HEK293 (cell line): Measurements from ENCODE around the gene RPL10.
A peak's percentile ranks its signal among the peaks of the same experiment; 100 is the strongest.

Experiments used
- CTCF ChIA-PET: fragments of 350-600 bp; formaldehyde crosslinking; extraction: SDS; loops from one replicate; lab custom pipeline; 2021; ENCODE audit warnings: antibody characterized with exemption; lab: Yijun Ruan, JAX
- POLR2A ChIA-PET: fragments of 300-600 bp; formaldehyde crosslinking; extraction: SDS; loops from one replicate; lab custom pipeline; 2020; ENCODE audit warnings: antibody characterized with exemption, inconsistent platforms; lab: Yijun Ruan, JAX
- H3K27ac ChIP-seq: fragments of 200-500 bp; sonication (Bioruptor generic); 2 replicates; pipeline ENCODE4 v1.5.1; 2014; ENCODE audit warnings: low read depth, low read length, control low read depth, inconsistent platforms; ENCODE audit errors: extremely low read depth
- H3K36me3 ChIP-seq, 2 experiments: fragments of 200-500 bp in 1 of 2; sonication (Bioruptor generic) in 1 of 2; 1 replicate in 1 of 2; 2 replicates in 1 of 2; pipeline ENCODE4 v1.5.1; 2014 to 2017; ENCODE audit warnings: inconsistent platforms in 2 of 2, low read length in 2 of 2; ENCODE audit not compliant: control insufficient read depth in 2 of 2, insufficient read depth in 1 of 2
- H3K4me1 ChIP-seq: fragments of 200-500 bp; sonication (Bioruptor generic); 2 replicates; pipeline ENCODE4 v1.5.1; 2014; ENCODE audit warnings: mild to moderate bottlenecking, low read length, inconsistent platforms; ENCODE audit not compliant: control insufficient read depth, insufficient read depth
- H3K4me3 ChIP-seq: 2 replicates; pipeline ENCODE4 v1.5.1; 2011; ENCODE audit warnings: low read depth, mild to moderate bottlenecking, control low read depth, low read length, moderate library complexity
- H3K9me3 ChIP-seq: fragments of 200-500 bp; sonication (Bioruptor generic); 2 replicates; pipeline ENCODE4 v1.5.1; 2014; ENCODE audit warnings: low read depth, low read length, inconsistent platforms; ENCODE audit not compliant: control insufficient read depth, insufficient read depth
- BCL11A ChIP-seq: fragments of 450-650 bp; formaldehyde crosslinking; IDR thresholded peaks from 2 replicates; pipeline ENCODE4 v1.5.1; 2016; ENCODE audit warnings: low read depth, missing biosample characterization, missing genetic modification characterization
- CTCF ChIP-seq: fragments of 450-650 bp; formaldehyde crosslinking; IDR thresholded peaks from 2 replicates; pipeline ENCODE4 v1.5.1; 2016; ENCODE audit warnings: missing biosample characterization, missing genetic modification characterization
- TRIM28 ChIP-seq: IDR thresholded peaks from 2 replicates; pipeline ENCODE4 v1.6.1; 2011; ENCODE audit warnings: low read length, control low read depth, borderline replicate concordance
- ZBTB20 ChIP-seq: fragments of 450-650 bp; formaldehyde crosslinking; IDR thresholded peaks from 2 replicates; pipeline ENCODE4 v1.5.1; 2016; ENCODE audit warnings: missing biosample characterization, missing genetic modification characterization
- ZBTB49 ChIP-seq: fragments of 450-650 bp; formaldehyde crosslinking; IDR thresholded peaks from 2 replicates; pipeline ENCODE4 v1.5.1; 2016; ENCODE audit warnings: missing biosample characterization, missing genetic modification characterization, low read depth
- ZBTB8A ChIP-seq: fragments of 450-650 bp; formaldehyde crosslinking; IDR thresholded peaks from 2 replicates; pipeline ENCODE4 v1.5.1; 2016; ENCODE audit warnings: missing biosample characterization, missing genetic modification characterization
- ZNF16 ChIP-seq: fragments of 450-650 bp; formaldehyde crosslinking; IDR thresholded peaks from 2 replicates; pipeline ENCODE4 v1.5.1; 2016; ENCODE audit warnings: low read depth, missing biosample characterization, missing genetic modification characterization
- ZNF37A ChIP-seq: fragments of 450-650 bp; IDR thresholded peaks from 2 replicates; pipeline ENCODE4 v1.5.1; 2018; ENCODE audit warnings: missing biosample characterization, missing genetic modification characterization
- ZNF426 ChIP-seq: fragments of 450-650 bp; formaldehyde crosslinking; IDR thresholded peaks from 2 replicates; pipeline ENCODE4 v1.5.1; 2017; ENCODE audit warnings: missing biosample characterization, missing genetic modification characterization, mild to moderate bottlenecking, inconsistent platforms, moderate library complexity
- ZNF48 ChIP-seq: fragments of 450-650 bp; formaldehyde crosslinking; IDR thresholded peaks from 2 replicates; pipeline ENCODE4 v1.5.1; 2016; ENCODE audit warnings: missing biosample characterization, missing genetic modification characterization
- ZNF558 ChIP-seq: fragments of 450-650 bp; formaldehyde crosslinking; IDR thresholded peaks from 2 replicates; pipeline ENCODE4 v1.5.1; 2016; ENCODE audit warnings: missing biosample characterization, missing genetic modification characterization
- ZNF585B ChIP-seq: fragments of 450-650 bp; formaldehyde crosslinking; IDR thresholded peaks from 2 replicates; pipeline ENCODE4 v1.5.1; 2016; ENCODE audit warnings: missing biosample characterization, missing genetic modification characterization
- ZNF654 ChIP-seq: fragments of 450-650 bp; formaldehyde crosslinking; IDR thresholded peaks from 2 replicates; pipeline ENCODE4 v1.5.1; 2016; ENCODE audit warnings: low read depth, missing biosample characterization, missing genetic modification characterization
- ZNF677 ChIP-seq: fragments of 450-650 bp; IDR thresholded peaks from 2 replicates; pipeline ENCODE4 v1.5.0; 2018; ENCODE audit warnings: missing biosample characterization, mild to moderate bottlenecking, missing genetic modification characterization, moderate library complexity
- ZSCAN16 ChIP-seq: fragments of 450-650 bp; formaldehyde crosslinking; IDR thresholded peaks from 2 replicates; pipeline ENCODE4 v1.5.1; 2016; ENCODE audit warnings: missing biosample characterization, missing genetic modification characterization
- ZSCAN30 ChIP-seq: fragments of 450-650 bp; IDR thresholded peaks from 2 replicates; pipeline ENCODE4 v1.5.1; 2018; ENCODE audit warnings: missing biosample characterization, mild to moderate bottlenecking, missing genetic modification characterization, moderate library complexity
- TF ChIP-seq, protein P1 (sequence below): fragments of 450-650 bp; formaldehyde crosslinking; IDR thresholded peaks from 2 replicates; pipeline ENCODE4 v1.5.1; 2016; ENCODE audit warnings: missing biosample characterization, missing genetic modification characterization
- TF ChIP-seq, protein P2 (sequence below): fragments of 450-650 bp; formaldehyde crosslinking; IDR thresholded peaks from 2 replicates; pipeline ENCODE4 v1.5.1; 2016; ENCODE audit warnings: missing biosample characterization, missing genetic modification characterization, borderline replicate concordance
- TF ChIP-seq, protein P3 (sequence below): fragments of 450-650 bp; formaldehyde crosslinking; IDR thresholded peaks from 2 replicates; pipeline ENCODE4 v1.5.1; 2016; ENCODE audit warnings: missing biosample characterization, missing genetic modification characterization
- TF ChIP-seq, protein P4 (sequence below): fragments of 450-650 bp; formaldehyde crosslinking; IDR thresholded peaks from 2 replicates; pipeline ENCODE4 v1.5.1; 2017; ENCODE audit warnings: missing biosample characterization, mild to moderate bottlenecking, missing genetic modification characterization, moderate library complexity

Gene RPL10

DNA sequence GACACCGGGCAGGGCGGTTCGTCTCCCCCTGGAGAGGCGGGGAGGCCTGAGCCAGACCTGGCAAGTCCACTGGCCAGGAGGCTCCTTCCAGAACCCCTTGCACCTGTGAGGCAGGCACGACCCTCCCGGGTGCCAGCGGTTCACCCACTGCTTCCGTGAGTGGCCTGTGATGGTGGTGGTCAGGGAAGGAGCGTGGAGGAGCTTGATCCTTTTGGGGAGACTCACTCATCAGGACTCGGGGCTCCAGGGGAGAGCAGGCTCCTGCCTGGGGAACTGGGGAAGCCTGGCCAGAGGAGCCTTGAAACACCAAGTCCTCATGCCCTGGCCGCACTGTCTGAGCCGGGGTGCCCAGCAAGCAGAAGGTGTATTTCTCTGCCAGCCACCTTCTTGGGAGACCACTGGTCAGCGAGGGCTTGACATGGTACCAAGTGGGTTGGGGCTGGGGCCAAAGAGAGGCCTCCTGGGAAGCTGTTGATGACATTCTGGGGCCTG lies 46.6 kb downstream of the RPL10 start:
- TF ChIP-seq ZBTB8A (tag by site-specific recombination) = no peak
- no peak for TF ChIP-seq ZBTB49 (tag by site-specific recombination)
- TF ChIP-seq BCL11A = no peak
- TF ChIP-seq ZNF48 = no peak
- TF ChIP-seq CTCF (tag by site-specific recombination) = no peak
- no peak for TF ChIP-seq ZNF426 (tag by site-specific recombination)
- TF ChIP-seq ZNF16 (tag by site-specific recombination) = no peak
- TF ChIP-seq ZSCAN16 = no peak
- TF ChIP-seq, protein P1, sequence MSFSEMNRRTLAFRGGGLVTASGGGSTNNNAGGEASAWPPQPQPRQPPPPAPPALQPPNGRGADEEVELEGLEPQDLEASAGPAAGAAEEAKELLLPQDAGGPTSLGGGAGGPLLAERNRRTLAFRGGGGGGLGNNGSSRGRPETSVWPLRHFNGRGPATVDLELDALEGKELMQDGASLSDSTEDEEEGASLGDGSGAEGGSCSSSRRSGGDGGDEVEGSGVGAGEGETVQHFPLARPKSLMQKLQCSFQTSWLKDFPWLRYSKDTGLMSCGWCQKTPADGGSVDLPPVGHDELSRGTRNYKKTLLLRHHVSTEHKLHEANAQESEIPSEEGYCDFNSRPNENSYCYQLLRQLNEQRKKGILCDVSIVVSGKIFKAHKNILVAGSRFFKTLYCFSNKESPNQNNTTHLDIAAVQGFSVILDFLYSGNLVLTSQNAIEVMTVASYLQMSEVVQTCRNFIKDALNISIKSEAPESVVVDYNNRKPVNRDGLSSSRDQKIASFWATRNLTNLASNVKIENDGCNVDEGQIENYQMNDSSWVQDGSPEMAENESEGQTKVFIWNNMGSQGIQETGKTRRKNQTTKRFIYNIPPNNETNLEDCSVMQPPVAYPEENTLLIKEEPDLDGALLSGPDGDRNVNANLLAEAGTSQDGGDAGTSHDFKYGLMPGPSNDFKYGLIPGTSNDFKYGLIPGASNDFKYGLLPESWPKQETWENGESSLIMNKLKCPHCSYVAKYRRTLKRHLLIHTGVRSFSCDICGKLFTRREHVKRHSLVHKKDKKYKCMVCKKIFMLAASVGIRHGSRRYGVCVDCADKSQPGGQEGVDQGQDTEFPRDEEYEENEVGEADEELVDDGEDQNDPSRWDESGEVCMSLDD (tag by site-specific recombination) = no peak
- no peak for TF ChIP-seq ZNF37A (tag by site-specific recombination)
- TF ChIP-seq ZNF677 (tag by site-specific recombination) = no peak
- TF ChIP-seq, protein P2, sequence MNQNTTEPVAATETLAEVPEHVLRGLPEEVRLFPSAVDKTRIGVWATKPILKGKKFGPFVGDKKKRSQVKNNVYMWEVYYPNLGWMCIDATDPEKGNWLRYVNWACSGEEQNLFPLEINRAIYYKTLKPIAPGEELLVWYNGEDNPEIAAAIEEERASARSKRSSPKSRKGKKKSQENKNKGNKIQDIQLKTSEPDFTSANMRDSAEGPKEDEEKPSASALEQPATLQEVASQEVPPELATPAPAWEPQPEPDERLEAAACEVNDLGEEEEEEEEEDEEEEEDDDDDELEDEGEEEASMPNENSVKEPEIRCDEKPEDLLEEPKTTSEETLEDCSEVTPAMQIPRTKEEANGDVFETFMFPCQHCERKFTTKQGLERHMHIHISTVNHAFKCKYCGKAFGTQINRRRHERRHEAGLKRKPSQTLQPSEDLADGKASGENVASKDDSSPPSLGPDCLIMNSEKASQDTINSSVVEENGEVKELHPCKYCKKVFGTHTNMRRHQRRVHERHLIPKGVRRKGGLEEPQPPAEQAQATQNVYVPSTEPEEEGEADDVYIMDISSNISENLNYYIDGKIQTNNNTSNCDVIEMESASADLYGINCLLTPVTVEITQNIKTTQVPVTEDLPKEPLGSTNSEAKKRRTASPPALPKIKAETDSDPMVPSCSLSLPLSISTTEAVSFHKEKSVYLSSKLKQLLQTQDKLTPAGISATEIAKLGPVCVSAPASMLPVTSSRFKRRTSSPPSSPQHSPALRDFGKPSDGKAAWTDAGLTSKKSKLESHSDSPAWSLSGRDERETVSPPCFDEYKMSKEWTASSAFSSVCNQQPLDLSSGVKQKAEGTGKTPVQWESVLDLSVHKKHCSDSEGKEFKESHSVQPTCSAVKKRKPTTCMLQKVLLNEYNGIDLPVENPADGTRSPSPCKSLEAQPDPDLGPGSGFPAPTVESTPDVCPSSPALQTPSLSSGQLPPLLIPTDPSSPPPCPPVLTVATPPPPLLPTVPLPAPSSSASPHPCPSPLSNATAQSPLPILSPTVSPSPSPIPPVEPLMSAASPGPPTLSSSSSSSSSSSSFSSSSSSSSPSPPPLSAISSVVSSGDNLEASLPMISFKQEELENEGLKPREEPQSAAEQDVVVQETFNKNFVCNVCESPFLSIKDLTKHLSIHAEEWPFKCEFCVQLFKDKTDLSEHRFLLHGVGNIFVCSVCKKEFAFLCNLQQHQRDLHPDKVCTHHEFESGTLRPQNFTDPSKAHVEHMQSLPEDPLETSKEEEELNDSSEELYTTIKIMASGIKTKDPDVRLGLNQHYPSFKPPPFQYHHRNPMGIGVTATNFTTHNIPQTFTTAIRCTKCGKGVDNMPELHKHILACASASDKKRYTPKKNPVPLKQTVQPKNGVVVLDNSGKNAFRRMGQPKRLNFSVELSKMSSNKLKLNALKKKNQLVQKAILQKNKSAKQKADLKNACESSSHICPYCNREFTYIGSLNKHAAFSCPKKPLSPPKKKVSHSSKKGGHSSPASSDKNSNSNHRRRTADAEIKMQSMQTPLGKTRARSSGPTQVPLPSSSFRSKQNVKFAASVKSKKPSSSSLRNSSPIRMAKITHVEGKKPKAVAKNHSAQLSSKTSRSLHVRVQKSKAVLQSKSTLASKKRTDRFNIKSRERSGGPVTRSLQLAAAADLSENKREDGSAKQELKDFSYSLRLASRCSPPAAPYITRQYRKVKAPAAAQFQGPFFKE = no peak
- TF ChIP-seq ZNF585B (tag by site-specific recombination) = no peak
- TF ChIP-seq, protein P3, sequence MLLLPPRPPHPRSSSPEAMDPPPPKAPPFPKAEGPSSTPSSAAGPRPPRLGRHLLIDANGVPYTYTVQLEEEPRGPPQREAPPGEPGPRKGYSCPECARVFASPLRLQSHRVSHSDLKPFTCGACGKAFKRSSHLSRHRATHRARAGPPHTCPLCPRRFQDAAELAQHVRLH (tag by site-specific recombination) = no peak
- no peak for TF ChIP-seq ZNF558 (tag by site-specific recombination)
- TF ChIP-seq, protein P4, sequence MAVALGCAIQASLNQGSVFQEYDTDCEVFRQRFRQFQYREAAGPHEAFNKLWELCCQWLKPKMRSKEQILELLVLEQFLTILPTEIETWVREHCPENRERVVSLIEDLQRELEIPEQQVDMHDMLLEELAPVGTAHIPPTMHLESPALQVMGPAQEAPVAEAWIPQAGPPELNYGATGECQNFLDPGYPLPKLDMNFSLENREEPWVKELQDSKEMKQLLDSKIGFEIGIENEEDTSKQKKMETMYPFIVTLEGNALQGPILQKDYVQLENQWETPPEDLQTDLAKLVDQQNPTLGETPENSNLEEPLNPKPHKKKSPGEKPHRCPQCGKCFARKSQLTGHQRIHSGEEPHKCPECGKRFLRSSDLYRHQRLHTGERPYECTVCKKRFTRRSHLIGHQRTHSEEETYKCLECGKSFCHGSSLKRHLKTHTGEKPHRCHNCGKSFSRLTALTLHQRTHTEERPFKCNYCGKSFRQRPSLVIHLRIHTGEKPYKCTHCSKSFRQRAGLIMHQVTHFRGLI (tag by site-specific recombination) = no peak
- TF ChIP-seq ZSCAN30 (tag by site-specific recombination) = no peak
- no peak for TF ChIP-seq ZBTB20 (tag by site-specific recombination)
- TF ChIP-seq ZNF654 (tag by site-specific recombination) = no peak
- TF ChIP-seq TRIM28 = no peak
- Histone ChIP-seq H3K36me3 (peaks cover 4 to 79% of the 10 kb centered on the region in 2 experiments; a peak in 2 of 3 replicates), H3K4me3 (peak overlapping the region; percentile 51), H3K4me1 (no peaks in the 10 kb centered on the region), H3K9me3 (no peaks in the 10 kb centered on the region), H3K27ac (peak overlapping the region; percentile 77)
- ChIA-PET POLR2A (interaction anchor here (0.7 to 1.1 kb wide), 5 partner anchors 9 to 74 kb away, joined by 3 to 4 read pairs (median 3); no protein-coding TSS in a partner anchor), CTCF (interaction anchor here (0.6 to 0.8 kb wide), 4 partner anchors 17 to 443 kb away, joined by 3 to 4 read pairs (median 4); no protein-coding TSS in a partner anchor)
